ENCODE measurements around the gene DAZAP1.

- TF ChIP-seq, protein P1, sequence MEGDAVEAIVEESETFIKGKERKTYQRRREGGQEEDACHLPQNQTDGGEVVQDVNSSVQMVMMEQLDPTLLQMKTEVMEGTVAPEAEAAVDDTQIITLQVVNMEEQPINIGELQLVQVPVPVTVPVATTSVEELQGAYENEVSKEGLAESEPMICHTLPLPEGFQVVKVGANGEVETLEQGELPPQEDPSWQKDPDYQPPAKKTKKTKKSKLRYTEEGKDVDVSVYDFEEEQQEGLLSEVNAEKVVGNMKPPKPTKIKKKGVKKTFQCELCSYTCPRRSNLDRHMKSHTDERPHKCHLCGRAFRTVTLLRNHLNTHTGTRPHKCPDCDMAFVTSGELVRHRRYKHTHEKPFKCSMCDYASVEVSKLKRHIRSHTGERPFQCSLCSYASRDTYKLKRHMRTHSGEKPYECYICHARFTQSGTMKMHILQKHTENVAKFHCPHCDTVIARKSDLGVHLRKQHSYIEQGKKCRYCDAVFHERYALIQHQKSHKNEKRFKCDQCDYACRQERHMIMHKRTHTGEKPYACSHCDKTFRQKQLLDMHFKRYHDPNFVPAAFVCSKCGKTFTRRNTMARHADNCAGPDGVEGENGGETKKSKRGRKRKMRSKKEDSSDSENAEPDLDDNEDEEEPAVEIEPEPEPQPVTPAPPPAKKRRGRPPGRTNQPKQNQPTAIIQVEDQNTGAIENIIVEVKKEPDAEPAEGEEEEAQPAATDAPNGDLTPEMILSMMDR (IDR thresholded peaks at IDR 0.05; ENCODE audit: low read depth, low read length, missing input control), result no peak
- TF ChIP-seq, protein P2, sequence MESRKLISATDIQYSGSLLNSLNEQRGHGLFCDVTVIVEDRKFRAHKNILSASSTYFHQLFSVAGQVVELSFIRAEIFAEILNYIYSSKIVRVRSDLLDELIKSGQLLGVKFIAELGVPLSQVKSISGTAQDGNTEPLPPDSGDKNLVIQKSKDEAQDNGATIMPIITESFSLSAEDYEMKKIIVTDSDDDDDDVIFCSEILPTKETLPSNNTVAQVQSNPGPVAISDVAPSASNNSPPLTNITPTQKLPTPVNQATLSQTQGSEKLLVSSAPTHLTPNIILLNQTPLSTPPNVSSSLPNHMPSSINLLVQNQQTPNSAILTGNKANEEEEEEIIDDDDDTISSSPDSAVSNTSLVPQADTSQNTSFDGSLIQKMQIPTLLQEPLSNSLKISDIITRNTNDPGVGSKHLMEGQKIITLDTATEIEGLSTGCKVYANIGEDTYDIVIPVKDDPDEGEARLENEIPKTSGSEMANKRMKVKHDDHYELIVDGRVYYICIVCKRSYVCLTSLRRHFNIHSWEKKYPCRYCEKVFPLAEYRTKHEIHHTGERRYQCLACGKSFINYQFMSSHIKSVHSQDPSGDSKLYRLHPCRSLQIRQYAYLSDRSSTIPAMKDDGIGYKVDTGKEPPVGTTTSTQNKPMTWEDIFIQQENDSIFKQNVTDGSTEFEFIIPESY (IDR thresholded peaks at IDR 0.05), result no peak
- TF ChIP-seq GABPA (IDR thresholded peaks at IDR 0.05 in 1 of 2, conservative IDR thresholded peaks at IDR 0.05 in 1 of 2), result no peak
- TF ChIP-seq, protein P3, sequence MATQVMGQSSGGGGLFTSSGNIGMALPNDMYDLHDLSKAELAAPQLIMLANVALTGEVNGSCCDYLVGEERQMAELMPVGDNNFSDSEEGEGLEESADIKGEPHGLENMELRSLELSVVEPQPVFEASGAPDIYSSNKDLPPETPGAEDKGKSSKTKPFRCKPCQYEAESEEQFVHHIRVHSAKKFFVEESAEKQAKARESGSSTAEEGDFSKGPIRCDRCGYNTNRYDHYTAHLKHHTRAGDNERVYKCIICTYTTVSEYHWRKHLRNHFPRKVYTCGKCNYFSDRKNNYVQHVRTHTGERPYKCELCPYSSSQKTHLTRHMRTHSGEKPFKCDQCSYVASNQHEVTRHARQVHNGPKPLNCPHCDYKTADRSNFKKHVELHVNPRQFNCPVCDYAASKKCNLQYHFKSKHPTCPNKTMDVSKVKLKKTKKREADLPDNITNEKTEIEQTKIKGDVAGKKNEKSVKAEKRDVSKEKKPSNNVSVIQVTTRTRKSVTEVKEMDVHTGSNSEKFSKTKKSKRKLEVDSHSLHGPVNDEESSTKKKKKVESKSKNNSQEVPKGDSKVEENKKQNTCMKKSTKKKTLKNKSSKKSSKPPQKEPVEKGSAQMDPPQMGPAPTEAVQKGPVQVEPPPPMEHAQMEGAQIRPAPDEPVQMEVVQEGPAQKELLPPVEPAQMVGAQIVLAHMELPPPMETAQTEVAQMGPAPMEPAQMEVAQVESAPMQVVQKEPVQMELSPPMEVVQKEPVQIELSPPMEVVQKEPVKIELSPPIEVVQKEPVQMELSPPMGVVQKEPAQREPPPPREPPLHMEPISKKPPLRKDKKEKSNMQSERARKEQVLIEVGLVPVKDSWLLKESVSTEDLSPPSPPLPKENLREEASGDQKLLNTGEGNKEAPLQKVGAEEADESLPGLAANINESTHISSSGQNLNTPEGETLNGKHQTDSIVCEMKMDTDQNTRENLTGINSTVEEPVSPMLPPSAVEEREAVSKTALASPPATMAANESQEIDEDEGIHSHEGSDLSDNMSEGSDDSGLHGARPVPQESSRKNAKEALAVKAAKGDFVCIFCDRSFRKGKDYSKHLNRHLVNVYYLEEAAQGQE (IDR thresholded peaks at IDR 0.05), result no peak
- TF ChIP-seq, protein P4, sequence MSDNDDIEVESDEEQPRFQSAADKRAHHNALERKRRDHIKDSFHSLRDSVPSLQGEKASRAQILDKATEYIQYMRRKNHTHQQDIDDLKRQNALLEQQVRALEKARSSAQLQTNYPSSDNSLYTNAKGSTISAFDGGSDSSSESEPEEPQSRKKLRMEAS (IDR thresholded peaks at IDR 0.05), result no peak
Measured at GRCh38 chr19:1384478-1385110, 22.8 kb upstream of the DAZAP1 start.
